ENCODE measurements around the gene DLG5. TPM values are rescaled to one million over a fixed set of nuclear protein-coding genes. Genes with fewer than 3 reads are reported as not detected.

The DLG5 gene
- total RNA-seq, 1 donor from 2014 or later = 60.5 TPM

DNA sequence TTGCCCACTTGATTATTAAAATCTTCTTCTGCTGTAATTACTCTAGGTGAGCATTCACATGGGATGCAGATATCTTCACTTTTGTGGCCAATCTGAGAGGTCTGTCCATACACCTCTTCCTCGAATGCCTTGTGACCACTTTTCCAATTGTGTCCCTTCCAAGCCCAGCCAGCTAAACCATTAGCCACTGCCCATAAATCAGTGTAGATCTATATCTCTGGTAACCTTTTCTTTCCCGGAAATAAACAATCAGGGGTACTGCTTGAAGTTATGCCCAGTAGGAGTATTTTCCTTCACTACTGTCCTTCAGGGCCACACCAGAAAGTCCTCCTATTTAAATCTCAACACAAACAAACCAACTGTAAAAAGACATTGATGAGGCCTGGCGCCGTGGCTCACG is 184.4 kb downstream of the DLG5 start:
- Mint-ChIP-seq H3K36me3 (ENCODE audit: low read depth) (peaks cover 8% of the 10 kb centered on the region), H3K4me3 (ENCODE audit: unreplicated experiment) (no peak overlapping the region), H3K27me3 (ENCODE audit: low read depth) (no peaks in the 10 kb centered on the region), H3K4me1 (ENCODE audit: low read depth) (peaks cover 36% of the 10 kb centered on the region), H3K27ac (ENCODE audit: unreplicated experiment) (no peak overlapping the region), H3K9me3 (ENCODE audit: low read depth) (peaks cover 27% of the 10 kb centered on the region)
- no peak for DNase-seq (ENCODE audit: low spot score)
- TF ChIP-seq, protein P1, sequence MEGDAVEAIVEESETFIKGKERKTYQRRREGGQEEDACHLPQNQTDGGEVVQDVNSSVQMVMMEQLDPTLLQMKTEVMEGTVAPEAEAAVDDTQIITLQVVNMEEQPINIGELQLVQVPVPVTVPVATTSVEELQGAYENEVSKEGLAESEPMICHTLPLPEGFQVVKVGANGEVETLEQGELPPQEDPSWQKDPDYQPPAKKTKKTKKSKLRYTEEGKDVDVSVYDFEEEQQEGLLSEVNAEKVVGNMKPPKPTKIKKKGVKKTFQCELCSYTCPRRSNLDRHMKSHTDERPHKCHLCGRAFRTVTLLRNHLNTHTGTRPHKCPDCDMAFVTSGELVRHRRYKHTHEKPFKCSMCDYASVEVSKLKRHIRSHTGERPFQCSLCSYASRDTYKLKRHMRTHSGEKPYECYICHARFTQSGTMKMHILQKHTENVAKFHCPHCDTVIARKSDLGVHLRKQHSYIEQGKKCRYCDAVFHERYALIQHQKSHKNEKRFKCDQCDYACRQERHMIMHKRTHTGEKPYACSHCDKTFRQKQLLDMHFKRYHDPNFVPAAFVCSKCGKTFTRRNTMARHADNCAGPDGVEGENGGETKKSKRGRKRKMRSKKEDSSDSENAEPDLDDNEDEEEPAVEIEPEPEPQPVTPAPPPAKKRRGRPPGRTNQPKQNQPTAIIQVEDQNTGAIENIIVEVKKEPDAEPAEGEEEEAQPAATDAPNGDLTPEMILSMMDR (IDR thresholded peaks at IDR 0.05) = no peak

DNA sequence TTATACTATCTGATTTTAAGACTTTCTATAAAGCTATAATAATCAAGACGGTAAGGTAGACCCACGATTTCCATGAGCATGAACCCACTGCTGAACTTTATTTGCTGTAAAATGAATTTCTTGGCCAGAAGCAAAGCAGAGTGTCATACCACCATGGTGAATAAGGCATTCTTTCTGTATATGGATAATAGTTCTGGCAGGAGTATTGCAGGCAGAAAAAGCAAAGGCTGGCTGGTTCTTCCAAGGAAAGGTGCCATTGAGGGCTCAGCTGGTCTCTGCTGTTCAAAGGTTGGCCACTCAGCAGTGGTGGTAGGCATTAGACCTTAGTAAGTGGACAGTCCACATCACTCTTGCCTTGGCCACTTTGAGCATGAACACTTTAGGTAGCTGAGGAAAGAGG is 184.8 kb downstream of the DLG5 start:
- H3K9me3 Mint-ChIP-seq (ENCODE audit: low read depth) = peaks cover 31% of the 10 kb centered on the region
- TF ChIP-seq, protein P1 (IDR thresholded peaks at IDR 0.05) = no peak
- H3K27me3 Mint-ChIP-seq (ENCODE audit: low read depth) = no peaks in the 10 kb centered on the region
- H3K4me1 Mint-ChIP-seq (ENCODE audit: low read depth) = peaks cover 38% of the 10 kb centered on the region
- DNase-seq (ENCODE audit: low spot score) = no peak
- H3K36me3 Mint-ChIP-seq (ENCODE audit: low read depth) = peaks cover 11% of the 10 kb centered on the region
- no peak overlapping the region for H3K27ac Mint-ChIP-seq (ENCODE audit: unreplicated experiment)
- H3K4me3 Mint-ChIP-seq (ENCODE audit: unreplicated experiment) = no peak overlapping the region

Other genes with a start within 250 kb of the DLG5 start
- gene POLR3A, start 102.8 kb upstream of the DLG5 start, total RNA-seq = 13.1 to 17.4 TPM (median 13.9 TPM) in 3 replicates
- 747 to 937 TPM (median 759 TPM) in 3 replicates for gene RPS24, start 107.1 kb upstream of the DLG5 start, total RNA-seq